Measurements from ENCODE around the gene OR56A4.

Gene OR56A4

GRCh38 chr11:5992604-5993251 lies 14.0 kb downstream of the OR56A4 start:
- no peak for TF ChIP-seq REST (IDR thresholded peaks at IDR 0.05; ENCODE audit: insufficient read depth in 1 of 2, low read depth in 2 of 2, low read length in 2 of 2)
- no peak for TF ChIP-seq TAF1 (IDR thresholded peaks at IDR 0.05; ENCODE audit: borderline replicate concordance, insufficient read depth, low read length)
- TF ChIP-seq POLR2AphosphoS5 (IDR thresholded peaks at IDR 0.05; ENCODE audit: low read depth, low read length), result no peak
- no peak for TF ChIP-seq FOXP2 (optimal IDR thresholded peaks at IDR 0.05; ENCODE audit: borderline replicate concordance, extremely low read depth, extremely low read length, insufficient read depth)
- TF ChIP-seq SIN3A (IDR thresholded peaks at IDR 0.05; ENCODE audit: borderline replicate concordance, insufficient read depth, low read length), result no peak

GRCh38 chr11:5992150-5992549 lies 14.6 kb downstream of the OR56A4 start:
- TF ChIP-seq POLR2AphosphoS5 (IDR thresholded peaks at IDR 0.05; ENCODE audit: low read depth, low read length), result no peak
- TF ChIP-seq SIN3A (IDR thresholded peaks at IDR 0.05; ENCODE audit: borderline replicate concordance, insufficient read depth, low read length), result no peak
- TF ChIP-seq TAF1 (IDR thresholded peaks at IDR 0.05; ENCODE audit: borderline replicate concordance, insufficient read depth, low read length), result no peak
- no peak for TF ChIP-seq REST (IDR thresholded peaks at IDR 0.05; ENCODE audit: insufficient read depth in 1 of 2, low read depth in 2 of 2, low read length in 2 of 2)
- TF ChIP-seq FOXP2 (optimal IDR thresholded peaks at IDR 0.05; ENCODE audit: borderline replicate concordance, extremely low read depth, extremely low read length, insufficient read depth), result no peak

GRCh38 chr11:5989203-5989602 lies 17.5 kb downstream of the OR56A4 start:
- no peak for TF ChIP-seq POLR2AphosphoS5 (IDR thresholded peaks at IDR 0.05; ENCODE audit: low read depth, low read length)
- no peak for TF ChIP-seq FOXP2 (optimal IDR thresholded peaks at IDR 0.05; ENCODE audit: borderline replicate concordance, extremely low read depth, extremely low read length, insufficient read depth)
- TF ChIP-seq TAF1 (IDR thresholded peaks at IDR 0.05; ENCODE audit: borderline replicate concordance, insufficient read depth, low read length), result no peak
- TF ChIP-seq REST (IDR thresholded peaks at IDR 0.05; ENCODE audit: insufficient read depth in 1 of 2, low read depth in 2 of 2, low read length in 2 of 2), result no peak
- TF ChIP-seq SIN3A (IDR thresholded peaks at IDR 0.05; ENCODE audit: borderline replicate concordance, insufficient read depth, low read length), result no peak

GRCh38 chr11:5986885-5987284 lies 19.9 kb downstream of the OR56A4 start, which contains the start of gene OR52L1:
Gene OR52L1 (minus strand): TSS chr11:5986985. CDS start chr11:5986930, 55 bp downstream.
- TF ChIP-seq POLR2AphosphoS5 (IDR thresholded peaks at IDR 0.05; ENCODE audit: low read depth, low read length) (no peak), FOXP2 (optimal IDR thresholded peaks at IDR 0.05; ENCODE audit: borderline replicate concordance, extremely low read depth, extremely low read length, insufficient read depth) (no peak), SIN3A (IDR thresholded peaks at IDR 0.05; ENCODE audit: borderline replicate concordance, insufficient read depth, low read length) (no peak), REST (IDR thresholded peaks at IDR 0.05; ENCODE audit: insufficient read depth in 1 of 2, low read depth in 2 of 2, low read length in 2 of 2) (no peak), TAF1 (IDR thresholded peaks at IDR 0.05; ENCODE audit: borderline replicate concordance, insufficient read depth, low read length) (no peak)
